ENCODE results near the gene PAFAH1B1.

GRCh38 chr17:2706911-2707510 is 113.6 kb downstream of the PAFAH1B1 start:
- TF ChIP-seq, protein P1, sequence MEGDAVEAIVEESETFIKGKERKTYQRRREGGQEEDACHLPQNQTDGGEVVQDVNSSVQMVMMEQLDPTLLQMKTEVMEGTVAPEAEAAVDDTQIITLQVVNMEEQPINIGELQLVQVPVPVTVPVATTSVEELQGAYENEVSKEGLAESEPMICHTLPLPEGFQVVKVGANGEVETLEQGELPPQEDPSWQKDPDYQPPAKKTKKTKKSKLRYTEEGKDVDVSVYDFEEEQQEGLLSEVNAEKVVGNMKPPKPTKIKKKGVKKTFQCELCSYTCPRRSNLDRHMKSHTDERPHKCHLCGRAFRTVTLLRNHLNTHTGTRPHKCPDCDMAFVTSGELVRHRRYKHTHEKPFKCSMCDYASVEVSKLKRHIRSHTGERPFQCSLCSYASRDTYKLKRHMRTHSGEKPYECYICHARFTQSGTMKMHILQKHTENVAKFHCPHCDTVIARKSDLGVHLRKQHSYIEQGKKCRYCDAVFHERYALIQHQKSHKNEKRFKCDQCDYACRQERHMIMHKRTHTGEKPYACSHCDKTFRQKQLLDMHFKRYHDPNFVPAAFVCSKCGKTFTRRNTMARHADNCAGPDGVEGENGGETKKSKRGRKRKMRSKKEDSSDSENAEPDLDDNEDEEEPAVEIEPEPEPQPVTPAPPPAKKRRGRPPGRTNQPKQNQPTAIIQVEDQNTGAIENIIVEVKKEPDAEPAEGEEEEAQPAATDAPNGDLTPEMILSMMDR (IDR thresholded peaks at IDR 0.05): no peak
- no peak for TF ChIP-seq POLR2A (IDR thresholded peaks at IDR 0.05)

All from esophagus squamous epithelium (tissue), 4 donors.